A549 treated with ZK216348 at 1 μM for 4 hours (cell line): ENCODE measurements around the gene RFC5. TPM values are rescaled to one million over a fixed set of nuclear protein-coding genes. Genes with fewer than 3 reads are reported as not detected.

ENCODE experiments used
- total RNA-seq: library from RNA; stranded (reverse); fragments of 200-300 nt; extraction: Qiagen RNA extraction; gene quantifications from 5 replicates; pipeline ENCODE4 v1.2.3, GENCODE V29; 2022; ENCODE audit warnings: low read depth

Gene RFC5
- 34.9 to 40.5 TPM (median 38.6 TPM) in 5 replicates for total RNA-seq

GRCh38 chr12:118016424-118017264, at the start of gene RFC5:
Gene RFC5 (plus strand): TSS chr12:118016703. CDS start chr12:118016828, 125 bp downstream.

GRCh38 chr12:117968826-117969659, 47.5 kb upstream of the RFC5 start, which contains the start of gene KSR2:
Gene KSR2 (minus strand): TSS chr12:117968990. CDS start chr12:117968255, 735 bp downstream.

GRCh38 chr12:118061011-118061872, 44.7 kb downstream of the RFC5 start, which contains the start of gene WSB2:
Gene WSB2 (minus strand): TSS chr12:118061179. CDS start chr12:118061048, 131 bp downstream.

Other genes with a start within 250 kb of the RFC5 start
- 0.43 to 0.63 TPM (median 0.58 TPM) in 5 replicates for gene KSR2, start 47.7 kb upstream of the RFC5 start, total RNA-seq
- gene WSB2, start 44.5 kb downstream of the RFC5 start, total RNA-seq, result 64.0 to 71.3 TPM (median 68.1 TPM) in 5 replicates
- gene VSIG10, start 87.3 kb downstream of the RFC5 start, total RNA-seq, result 14.8 to 19.1 TPM (median 17.6 TPM) in 5 replicates
- 222 to 285 TPM (median 268 TPM) in 5 replicates for gene PEBP1, start 119.4 kb downstream of the RFC5 start, total RNA-seq